ENCODE measurements around the gene TENM3. TPM values are rescaled to one million over a fixed set of nuclear protein-coding genes. Genes with fewer than 3 reads are reported as not detected.

Gene TENM3
- polyA plus RNA-seq, 3 donors = 13.3 to 21.5 (median 16.6) TPM

- no peak for DNase-seq (ENCODE audit: extremely low read depth in 1 of 11, low read depth in 9 of 11, low spot score in 4 of 11)
Measured at GRCh38 chr4:182245541-182246215, 2.5 kb downstream of the TENM3 start.

- no peak for DNase-seq (ENCODE audit: extremely low read depth in 1 of 11, low read depth in 9 of 11, low spot score in 4 of 11)
Measured at GRCh38 chr4:182246401-182247205, 3.4 kb downstream of the TENM3 start.

GRCh38 chr4:182248295-182248694 is 5.1 kb downstream of the TENM3 start:
- DNase-seq (ENCODE audit: extremely low read depth in 1 of 11, low read depth in 9 of 11, low spot score in 4 of 11) = no peak

- DNase-seq (ENCODE audit: extremely low read depth in 1 of 11, low read depth in 9 of 11, low spot score in 4 of 11) = no peak
Measured at GRCh38 chr4:182250446-182250845, 7.2 kb downstream of the TENM3 start.

- DNase-seq (ENCODE audit: extremely low read depth in 1 of 11, low read depth in 9 of 11, low spot score in 4 of 11) = no peak
Measured at GRCh38 chr4:182251116-182251515, 7.9 kb downstream of the TENM3 start.

- DNase-seq (ENCODE audit: extremely low read depth in 1 of 11, low read depth in 9 of 11, low spot score in 4 of 11) = no peak
Measured at GRCh38 chr4:182252220-182252619, 9.0 kb downstream of the TENM3 start.

GRCh38 chr4:182254026-182254780 is 11.0 kb downstream of the TENM3 start:
- no peak for DNase-seq (ENCODE audit: extremely low read depth in 1 of 11, low read depth in 9 of 11, low spot score in 4 of 11)

- DNase-seq (ENCODE audit: extremely low read depth in 1 of 11, low read depth in 9 of 11, low spot score in 4 of 11) = no peak
Measured at GRCh38 chr4:182255441-182256190, 12.4 kb downstream of the TENM3 start.

- DNase-seq (ENCODE audit: extremely low read depth in 1 of 11, low read depth in 9 of 11, low spot score in 4 of 11) = no peak
Measured at GRCh38 chr4:182257016-182257415, 13.8 kb downstream of the TENM3 start.

GRCh38 chr4:182257503-182257902 is 14.3 kb downstream of the TENM3 start:
- DNase-seq (ENCODE audit: extremely low read depth in 1 of 11, low read depth in 9 of 11, low spot score in 4 of 11) = no peak

- DNase-seq (ENCODE audit: extremely low read depth in 1 of 11, low read depth in 9 of 11, low spot score in 4 of 11) = no peak
Measured at GRCh38 chr4:182258441-182259000, 15.3 kb downstream of the TENM3 start.

GRCh38 chr4:182261651-182262223 is 18.5 kb downstream of the TENM3 start:
- DNase-seq (ENCODE audit: extremely low read depth in 1 of 11, low read depth in 9 of 11, low spot score in 4 of 11) = no peak

GRCh38 chr4:182263562-182263961 is 20.4 kb downstream of the TENM3 start:
- DNase-seq (ENCODE audit: extremely low read depth in 1 of 11, low read depth in 9 of 11, low spot score in 4 of 11) = no peak

- no peak for DNase-seq (ENCODE audit: extremely low read depth in 1 of 11, low read depth in 9 of 11, low spot score in 4 of 11)
Measured at GRCh38 chr4:182264139-182264752, 21.0 kb downstream of the TENM3 start.

- no peak for DNase-seq (ENCODE audit: extremely low read depth in 1 of 11, low read depth in 9 of 11, low spot score in 4 of 11)
Measured at GRCh38 chr4:182265881-182266280, 22.7 kb downstream of the TENM3 start.

- DNase-seq (ENCODE audit: extremely low read depth in 1 of 11, low read depth in 9 of 11, low spot score in 4 of 11) = no peak
Measured at GRCh38 chr4:182267048-182267447, 23.8 kb downstream of the TENM3 start.

GRCh38 chr4:182268966-182269365 is 25.8 kb downstream of the TENM3 start:
- DNase-seq (ENCODE audit: extremely low read depth in 1 of 11, low read depth in 9 of 11, low spot score in 4 of 11) = no peak

- no peak for DNase-seq (ENCODE audit: extremely low read depth in 1 of 11, low read depth in 9 of 11, low spot score in 4 of 11)
Measured at GRCh38 chr4:182271731-182272130, 28.5 kb downstream of the TENM3 start.
